ENCODE data around the gene FLT3LG. TPM values are rescaled to one million over a fixed set of nuclear protein-coding genes. Genes with fewer than 3 reads are reported as not detected.

The FLT3LG gene
- total RNA-seq, 2 donors from 2014 or later, result 4.7 to 5.6 TPM

GRCh38 chr19:49479975-49480628, 6.1 kb downstream of the FLT3LG start:
- ATAC-seq (ENCODE audit: insufficient number of reproducible peaks, low FRiP score, low read depth) (no peak), DNase-seq (ENCODE audit: low spot score) (no peak)
- Histone ChIP-seq H3K4me3 (no peak overlapping the region), H3K9me3 (no peaks in the 10 kb centered on the region), H3K27me3 (replicated peaks; ENCODE audit: insufficient read depth) (no peaks in the 10 kb centered on the region), H3K27ac (no peak overlapping the region), H3K4me1 (ENCODE audit: control insufficient read depth in 1 of 2, low read depth in 2 of 2) (peaks cover 0 to 10% of the 10 kb centered on the region in 2 donors), H3K36me3 (no peaks in the 10 kb centered on the region)
- no peak for TF ChIP-seq CTCF (IDR thresholded peaks at IDR 0.05)

GRCh38 chr19:49481020-49481683, 7.1 kb downstream of the FLT3LG start:
- H3K27ac ChIP-seq, result no peak overlapping the region
- no peak overlapping the region for H3K4me3 ChIP-seq
- no peak for DNase-seq (ENCODE audit: low spot score)
- no peaks in the 10 kb centered on the region for H3K36me3 ChIP-seq
- H3K27me3 ChIP-seq (replicated peaks; ENCODE audit: insufficient read depth), result no peaks in the 10 kb centered on the region
- no peak for TF ChIP-seq CTCF (IDR thresholded peaks at IDR 0.05)
- no peak for ATAC-seq (ENCODE audit: insufficient number of reproducible peaks, low FRiP score, low read depth)
- no peaks in the 10 kb centered on the region for H3K9me3 ChIP-seq
- peaks cover 0 to 2% of the 10 kb centered on the region in 2 donors for H3K4me1 ChIP-seq (ENCODE audit: control insufficient read depth in 1 of 2, low read depth in 2 of 2)

- Histone ChIP-seq H3K27ac (no peak overlapping the region), H3K4me3 (no peak overlapping the region), H3K36me3 (peaks cover 18% of the 10 kb centered on the region), H3K9me3 (no peaks in the 10 kb centered on the region), H3K4me1 (ENCODE audit: control insufficient read depth in 1 of 2, low read depth in 2 of 2) (peaks cover 10 to 21% of the 10 kb centered on the region in 2 donors), H3K27me3 (replicated peaks; ENCODE audit: insufficient read depth) (no peaks in the 10 kb centered on the region)
- DNase-seq (ENCODE audit: low spot score), result no peak
- ATAC-seq (ENCODE audit: insufficient number of reproducible peaks, low FRiP score, low read depth), result no peak
- no peak for TF ChIP-seq CTCF (IDR thresholded peaks at IDR 0.05)
Measured at GRCh38 chr19:49486232-49486631, 12.2 kb downstream of the FLT3LG start.

GRCh38 chr19:49486710-49487276, 12.8 kb downstream of the FLT3LG start:
- H3K36me3 ChIP-seq, result peaks cover 22% of the 10 kb centered on the region
- H3K27ac ChIP-seq, result peak overlapping the region; percentile 70 to 80
- ATAC-seq (ENCODE audit: insufficient number of reproducible peaks, low FRiP score, low read depth) (no peak), DNase-seq (ENCODE audit: low spot score) (no peak)
- H3K27me3 ChIP-seq (replicated peaks; ENCODE audit: insufficient read depth), result no peaks in the 10 kb centered on the region
- H3K4me1 ChIP-seq (ENCODE audit: control insufficient read depth in 1 of 2, low read depth in 2 of 2), result peaks cover 10 to 21% of the 10 kb centered on the region in 2 donors
- no peaks in the 10 kb centered on the region for H3K9me3 ChIP-seq
- H3K4me3 ChIP-seq, result peak overlapping the region; percentile 83
- no peak for TF ChIP-seq CTCF (IDR thresholded peaks at IDR 0.05)

- peaks cover 29% of the 10 kb centered on the region for H3K36me3 ChIP-seq
- TF ChIP-seq CTCF (IDR thresholded peaks at IDR 0.05), result no peak
- H3K27ac ChIP-seq, result peak within 1 kb of the TSS; percentile 80 to 84
- ATAC-seq (ENCODE audit: insufficient number of reproducible peaks, low FRiP score, low read depth), result peak; percentile 96
- H3K9me3 ChIP-seq, result no peaks in the 10 kb centered on the region
- peak within 1 kb of the TSS; percentile 83 for H3K4me3 ChIP-seq
- H3K4me1 ChIP-seq (ENCODE audit: control insufficient read depth in 1 of 2, low read depth in 2 of 2), result peaks cover 10 to 21% of the 10 kb centered on the region in 2 donors
- no peaks in the 10 kb centered on the region for H3K27me3 ChIP-seq (replicated peaks; ENCODE audit: insufficient read depth)
- DNase-seq (ENCODE audit: low spot score), result peak; percentile 97
Measured at GRCh38 chr19:49487277-49488045, 13.4 kb downstream of the FLT3LG start, which contains the start of gene RPL13A. Gene RPL13A (plus strand): TSS chr19:49487608. CDS start chr19:49487630, 22 bp downstream.

All from thoracic aorta (tissue), 2 donors.